B cell (primary cell): ENCODE results near the gene SH3TC1. TPM values are rescaled to one million over a fixed set of nuclear protein-coding genes. Genes with fewer than 3 reads are reported as not detected.

Experiments
- ATAC-seq: fragments of 200-7000 bp; cut with Tn5 transposase; one replicate; pipeline ENCODE4 v1.10.0; 2021; ENCODE audit warnings: low read depth, mild to moderate bottlenecking, moderate number of reproducible peaks, moderate library complexity
- CTCF ChIA-PET: fragments of 350-600 bp; sonication (Branson Sonifier 250); formaldehyde crosslinking; loops from one replicate; lab custom pipeline; 2021; ENCODE audit warnings: antibody characterized with exemption, inconsistent platforms; lab: Charles Lee
- POLR2A ChIA-PET: fragments of 350-600 bp; sonication (Branson Sonifier 250); formaldehyde crosslinking; loops from one replicate; lab custom pipeline; 2021; ENCODE audit warnings: antibody characterized with exemption; lab: Charles Lee
- DNase-seq: peaks from one replicate; pipeline ENCODE4 v3.0.0; 2013
- H2AFZ ChIP-seq: 2 replicates; pipeline ENCODE4 v1.6.1; 2012; ENCODE audit warnings: mild to moderate bottlenecking, low read depth, low read length; ENCODE audit not compliant: insufficient read depth, poor library complexity, severe bottlenecking
- H3K27ac ChIP-seq, 2 donors: 1 replicate in 1 of 2; 2 replicates in 1 of 2; pipeline ENCODE4 v1.5.1; 2012 to 2013; ENCODE audit warnings: low read length in 2 of 2, mild to moderate bottlenecking in 2 of 2, moderate library complexity in 1 of 2
- H3K27me3 ChIP-seq, 4 experiments: fragments of 200-600 bp in 1 of 4; sonication (generic) in 1 of 4; replicated peaks in 1 of 4; 1 replicate in 2 of 4; 2 replicates in 2 of 4; pipeline versions ENCODE4 v1.6.1 to v1.7.0; 2013 to 2016; ENCODE audit warnings: low read length in 3 of 4, mild to moderate bottlenecking in 2 of 4, mixed read lengths in 1 of 4, moderate library complexity in 1 of 4; ENCODE audit not compliant: insufficient read depth in 4 of 4, control insufficient read depth in 3 of 4; ENCODE audit errors: control extremely low read depth in 1 of 4
- H3K36me3 ChIP-seq, 2 experiments: replicated peaks in 1 of 2; 1 replicate in 1 of 2; 2 replicates in 1 of 2; pipeline versions ENCODE4 v1.6.1 to v1.7.1; 2013; ENCODE audit warnings: low read length in 1 of 2; ENCODE audit not compliant: insufficient read depth in 2 of 2, control insufficient read depth in 1 of 2; ENCODE audit errors: control extremely low read depth in 1 of 2, extremely low read depth in 1 of 2
- H3K4me1 ChIP-seq, 2 donors: fragments of 200-600 bp in 1 of 2; sonication (generic) in 1 of 2; 1 replicate in 1 of 2; 2 replicates in 1 of 2; pipeline versions ENCODE4 v1.5.1 to v1.6.1; 2013 to 2017; ENCODE audit warnings: low read length in 2 of 2; ENCODE audit not compliant: control insufficient read depth in 2 of 2, insufficient read depth in 2 of 2
- H3K4me2 ChIP-seq: replicated peaks from 2 replicates; pipeline ENCODE3; 2012; ENCODE audit warnings: mild to moderate bottlenecking, low read depth, low read length; ENCODE audit not compliant: poor library complexity, severe bottlenecking
- H3K4me3 ChIP-seq, 5 experiments: fragments of 200-600 bp in 1 of 5; sonication (generic) in 1 of 5; 1 replicate in 3 of 5; 2 replicates in 2 of 5; pipeline versions ENCODE4 v1.5.1 to v1.7.0; 2011 to 2016; ENCODE audit warnings: low read length in 4 of 5, mild to moderate bottlenecking in 4 of 5, low read depth in 2 of 5, control low read depth in 1 of 5, moderate library complexity in 1 of 5; ENCODE audit not compliant: insufficient read depth in 1 of 5; ENCODE audit errors: control extremely low read depth in 1 of 5, extremely low read depth in 1 of 5
- H3K79me2 ChIP-seq: fragments of 200-600 bp; sonication (generic); one replicate; pipeline ENCODE4 v1.6.0; 2016; ENCODE audit warnings: low read length; ENCODE audit not compliant: control insufficient read depth, insufficient read depth
- H3K9ac ChIP-seq: fragments of 200-600 bp; sonication (generic); 2 replicates; pipeline ENCODE4 v1.6.1; 2017; ENCODE audit warnings: mild to moderate bottlenecking, low read length, moderate library complexity
- H3K9me3 ChIP-seq, 3 donors: one replicate each; pipeline versions ENCODE4 v1.6.1 to v1.7.1; 2013; ENCODE audit warnings: low read length in 2 of 3; ENCODE audit not compliant: control insufficient read depth in 2 of 3, insufficient read depth in 1 of 3; ENCODE audit errors: control extremely low read depth in 1 of 3
- H4K20me1 ChIP-seq: 2 replicates; pipeline ENCODE4 v1.6.0; 2012; ENCODE audit warnings: mild to moderate bottlenecking, low read length; ENCODE audit not compliant: insufficient read depth, control insufficient read depth, poor library complexity, severe bottlenecking
- H3K27ac Mint-ChIP-seq: one replicate; pipeline ENCODE4 v1.8.0; 2021; ENCODE audit warnings: mixed read lengths
- H3K27me3 Mint-ChIP-seq: one replicate; pipeline ENCODE4 v1.8.0; 2021; ENCODE audit warnings: mixed read lengths
- H3K4me1 Mint-ChIP-seq: one replicate; pipeline ENCODE4 v1.8.0; 2021; ENCODE audit warnings: mixed read lengths
- H3K4me3 Mint-ChIP-seq: one replicate; pipeline ENCODE4 v1.8.0; 2021; ENCODE audit warnings: mixed read lengths
- H3K9me3 Mint-ChIP-seq: one replicate; pipeline ENCODE4 v1.8.0; 2022; ENCODE audit warnings: mixed read lengths; ENCODE audit not compliant: insufficient read depth
- CTCF ChIP-seq: fragments of 200-600 bp; IDR thresholded peaks from one replicate; pipeline ENCODE4 v1.8.0; 2022; ENCODE audit warnings: antibody characterized with exemption, mild to moderate bottlenecking
- EZH2 ChIP-seq: IDR thresholded peaks from 2 replicates; pipeline ENCODE4 v1.6.1; 2012; ENCODE audit warnings: borderline replicate concordance, low read depth, mild to moderate bottlenecking, moderate library complexity, low read length; ENCODE audit not compliant: insufficient read depth, poor library complexity, severe bottlenecking
- WGBS: methylation state at CpG from one replicate; pipeline ENCODE4 v1.1.5; 2013; ENCODE audit warnings: missing lambda C conversion rate; ENCODE audit not compliant: insufficient coverage; 5-methylcytosine and 5-hydroxymethylcytosine counted together
- intact Hi-C: fragments of 100-400 bp; cut with micrococcal nuclease; formaldehyde crosslinking; loops from one replicate; pipeline ENCODE4 v1.10.0; 2022
- polyA plus RNA-seq: library from polyadenylated mRNA; depleted of rRNA; stranded (reverse); fragments of >200 nt; gene quantifications from 2 replicates; pipeline ENCODE4 v1.2.3, GENCODE V29; 2012
- total RNA-seq, 2 donors: library from RNA; stranded (reverse); fragments of 120-200 nt in 1 of 2; gene quantifications; 1 replicate in 1 of 2; 2 replicates in 1 of 2; pipeline versions ENCODE4 v1.2.3 to v1.2.4, GENCODE V29; 2013 to 2022

SH3TC1 gene
- total and polyA plus RNA-seq, 2 donors (not counting 1 experiment from before 2014, with no cell fraction given) = 63.8 to 388 TPM

DNA sequence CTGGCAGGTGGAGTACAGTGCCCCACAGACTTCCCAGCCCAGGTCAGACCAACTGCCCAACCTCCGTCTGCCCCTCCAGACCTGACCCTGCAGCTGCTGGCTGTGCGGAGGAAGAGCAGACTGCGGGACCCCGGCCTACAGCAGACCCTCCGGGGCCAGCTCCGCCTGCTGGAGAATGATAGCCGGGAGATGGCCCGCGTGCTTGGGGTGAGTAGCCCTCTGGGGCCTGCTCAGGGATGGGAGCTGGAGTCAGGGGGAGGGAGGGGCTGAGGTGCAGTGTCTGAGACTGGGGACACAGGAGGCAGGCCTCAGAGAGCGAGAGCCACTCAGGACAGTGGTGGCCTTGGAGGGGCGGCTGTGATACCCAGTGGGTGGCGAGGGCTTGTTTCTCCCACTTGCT lies 13.5 kb downstream of the SH3TC1 start:
- no peak for DNase-seq
- Mint-ChIP-seq H3K4me3 (no peak overlapping the region), H3K9me3 (no peaks in the 10 kb centered on the region), H3K27ac (no peak overlapping the region), H3K27me3 (no peaks in the 10 kb centered on the region), H3K4me1 (peaks cover under 1% of the 10 kb centered on the region)
- H4K20me1 ChIP-seq = peaks cover 92% of the 10 kb centered on the region
- no peak overlapping the region for H3K27ac ChIP-seq
- no peaks in the 10 kb centered on the region for H3K4me1 ChIP-seq
- H3K9me3 ChIP-seq = no peaks in the 10 kb centered on the region
- peaks cover 0 to 90% of the 10 kb centered on the region in 2 experiments for H3K36me3 ChIP-seq
- no peaks in the 10 kb centered on the region for H3K27me3 ChIP-seq
- ChIA-PET CTCF (interaction anchor here (2.0 kb wide), 1 partner anchor 36 kb away, joined by 7 read pairs; no protein-coding TSS in a partner anchor), POLR2A (no interaction called here)
- intact Hi-C loops = no loop called here
- no peak overlapping the region for H2AFZ ChIP-seq
- H3K79me2 ChIP-seq = peaks cover 54% of the 10 kb centered on the region
- H3K4me2 ChIP-seq = no peak overlapping the region
- TF ChIP-seq EZH2 (no peak), CTCF (no peak)
- H3K9ac ChIP-seq = no peak overlapping the region
- no peak for ATAC-seq
- no peak overlapping the region for H3K4me3 ChIP-seq
- 99% methylated on average over 12 of the region's 12 CpGs for WGBS

DNA sequence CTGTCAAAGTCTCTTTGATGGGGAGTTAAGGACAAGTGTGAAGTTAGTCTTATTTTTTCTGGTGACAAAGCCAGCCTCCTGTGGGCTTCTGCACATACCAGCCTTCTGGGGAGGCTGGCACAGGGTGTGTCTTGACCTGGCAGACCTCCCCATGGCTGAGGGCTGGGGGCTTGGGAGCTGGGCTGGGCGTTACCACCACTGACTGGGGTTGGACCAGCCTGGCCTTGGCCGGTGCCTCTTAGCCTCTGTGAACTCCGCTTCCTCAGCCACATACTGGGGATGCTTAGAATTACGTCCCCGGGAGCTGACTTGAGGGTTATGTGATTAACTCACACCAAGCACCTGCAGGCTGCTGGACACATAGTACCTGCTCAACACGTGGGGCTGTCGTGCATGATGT lies 14.0 kb downstream of the SH3TC1 start:
- H3K36me3 ChIP-seq = peaks cover 0 to 89% of the 10 kb centered on the region in 2 experiments
- peaks cover 49% of the 10 kb centered on the region for H3K79me2 ChIP-seq
- no peak overlapping the region for H3K4me2 ChIP-seq
- 85% methylated on average over 7 of the region's 7 CpGs for WGBS
- H3K9me3 ChIP-seq = no peaks in the 10 kb centered on the region
- intact Hi-C loops = no loop called here
- H4K20me1 ChIP-seq = peaks cover 87% of the 10 kb centered on the region
- POLR2A ChIA-PET = no interaction called here
- TF ChIP-seq CTCF = no peak
- TF ChIP-seq EZH2 = no peak
- no peak overlapping the region for H3K27ac ChIP-seq
- ATAC-seq = no peak
- CTCF ChIA-PET = interaction anchor here (0.7 to 2.0 kb wide), 2 partner anchors 15 to 37 kb away, joined by 3 to 7 read pairs; no protein-coding TSS in a partner anchor
- no peak overlapping the region for H3K9ac ChIP-seq
- H3K27me3 ChIP-seq = no peaks in the 10 kb centered on the region
- H3K4me1 Mint-ChIP-seq = no peaks in the 10 kb centered on the region
- H3K4me3 ChIP-seq = no peak overlapping the region
- no peaks in the 10 kb centered on the region for H3K9me3 Mint-ChIP-seq
- no peak overlapping the region for H2AFZ ChIP-seq
- no peak overlapping the region for H3K27ac Mint-ChIP-seq
- H3K27me3 Mint-ChIP-seq = no peaks in the 10 kb centered on the region
- no peak overlapping the region for H3K4me3 Mint-ChIP-seq
- no peak for DNase-seq
- no peaks in the 10 kb centered on the region for H3K4me1 ChIP-seq
